Panc1 (cell line): Measurements from ENCODE around the gene ENPP7. TPM values are rescaled to one million over a fixed set of nuclear protein-coding genes. Genes with fewer than 3 reads are reported as not detected.

Experiments used
- ATAC-seq: fragments of 200-7000 bp; cut with Tn5 transposase; 2 replicates; pipeline ENCODE4 v1.9.1; 2020; ENCODE audit warnings: mild to moderate bottlenecking, moderate library complexity
- BruUV-seq: library from RNA; stranded (reverse); fragments of 400-500 nt; replicated peaks from 2 replicates; lab custom pipeline; 2021; lab: Mats Ljungman, UMichigan
- CTCF ChIA-PET: fragments of 300-600 bp; sonication (Branson Sonifier 250); formaldehyde crosslinking; loops from one replicate; lab custom pipeline; 2022; ENCODE audit warnings: antibody characterized with exemption; lab: Charles Lee
- POLR2A ChIA-PET: fragments of 300-600 bp; sonication (Branson Sonifier 250); formaldehyde crosslinking; loops from one replicate; lab custom pipeline; 2022; ENCODE audit warnings: antibody characterized with exemption; lab: Charles Lee
- DNase-seq: peaks from one replicate; pipeline ENCODE4 v3.0.0-alpha.2; 2010; ENCODE audit warnings: low read depth, low spot score
- H3K27ac ChIP-seq: 2 replicates; pipeline ENCODE4 v1.5.1; 2011; ENCODE audit warnings: mild to moderate bottlenecking, low read length, inconsistent platforms
- H3K27me3 ChIP-seq: fragments of 200-500 bp; sonication (Bioruptor generic); 2 replicates; pipeline ENCODE4 v1.6.0; 2014; ENCODE audit warnings: low read length, inconsistent platforms; ENCODE audit not compliant: control insufficient read depth, insufficient read depth
- H3K36me3 ChIP-seq: fragments of 200-500 bp; sonication (Bioruptor generic); 2 replicates; pipeline ENCODE4 v1.5.1; 2014; ENCODE audit warnings: inconsistent platforms, mild to moderate bottlenecking, low read length, moderate library complexity; ENCODE audit not compliant: control insufficient read depth, insufficient read depth
- H3K4me1 ChIP-seq: 2 replicates; pipeline ENCODE4 v1.5.1; 2011; ENCODE audit warnings: inconsistent platforms, mild to moderate bottlenecking, low read length, moderate library complexity; ENCODE audit not compliant: control insufficient read depth, insufficient read depth
- H3K4me3 ChIP-seq, 2 experiments: 2 replicates each; pipeline ENCODE4 v1.5.1; 2011 to 2012; ENCODE audit warnings: low read depth in 2 of 2, low read length in 2 of 2, mild to moderate bottlenecking in 2 of 2, inconsistent platforms in 1 of 2, moderate library complexity in 1 of 2
- H3K9me3 ChIP-seq: fragments of 200-500 bp; sonication (Bioruptor generic); 2 replicates; pipeline ENCODE4 v1.5.1; 2014; ENCODE audit warnings: low read depth, mild to moderate bottlenecking, inconsistent platforms, low read length, moderate library complexity; ENCODE audit not compliant: control insufficient read depth, insufficient read depth
- POLR2AphosphoS5 ChIP-seq: IDR thresholded peaks from 2 replicates; pipeline ENCODE4 v1.6.1; 2012; ENCODE audit warnings: mild to moderate bottlenecking, low read depth, low read length, moderate library complexity
- SIN3A ChIP-seq: IDR thresholded peaks from 2 replicates; pipeline ENCODE4 v1.6.1; 2012; ENCODE audit warnings: low read depth, mild to moderate bottlenecking, low read length, moderate library complexity, borderline replicate concordance; ENCODE audit not compliant: insufficient read depth
- TCF7L2 ChIP-seq: IDR thresholded peaks from 2 replicates; pipeline ENCODE4 v1.6.1; 2011; ENCODE audit warnings: mild to moderate bottlenecking, low read depth, low read length, inconsistent platforms
- in situ Hi-C: cut with HindIII; loops from 2 replicates; pipeline ENCODE4 v1.10.0; 2016; ENCODE audit warnings: low sequenced_read_pairs, low pct_unique_long_range_greater_than_20kb
- intact Hi-C: fragments of 100-400 bp; cut with micrococcal nuclease; formaldehyde crosslinking; loops from one replicate; pipeline ENCODE4 v1.10.0; 2022; ENCODE audit not compliant: unreplicated experiment
- total RNA-seq: library from RNA; stranded (reverse); gene quantifications from one replicate; pipeline ENCODE4 v1.2.1, GENCODE V29; 2021; ENCODE audit not compliant: unreplicated experiment
- TF ChIP-seq, protein P1 (sequence below): fragments of 450-650 bp; IDR thresholded peaks from 2 replicates; pipeline ENCODE4 v1.5.1; 2017; ENCODE audit warnings: mild to moderate bottlenecking
- TF ChIP-seq, protein P2 (sequence below), 2 experiments: IDR thresholded peaks; 2 replicates each; pipeline ENCODE4 v1.6.1; 2011 to 2012; ENCODE audit warnings: low read depth in 2 of 2, control low read depth in 1 of 2, low read length in 1 of 2, mild to moderate bottlenecking in 1 of 2, moderate library complexity in 1 of 2; ENCODE audit not compliant: insufficient read depth in 1 of 2

Gene ENPP7
- total RNA-seq, 1 experiment from 2014 or later, result not detected

DNA sequence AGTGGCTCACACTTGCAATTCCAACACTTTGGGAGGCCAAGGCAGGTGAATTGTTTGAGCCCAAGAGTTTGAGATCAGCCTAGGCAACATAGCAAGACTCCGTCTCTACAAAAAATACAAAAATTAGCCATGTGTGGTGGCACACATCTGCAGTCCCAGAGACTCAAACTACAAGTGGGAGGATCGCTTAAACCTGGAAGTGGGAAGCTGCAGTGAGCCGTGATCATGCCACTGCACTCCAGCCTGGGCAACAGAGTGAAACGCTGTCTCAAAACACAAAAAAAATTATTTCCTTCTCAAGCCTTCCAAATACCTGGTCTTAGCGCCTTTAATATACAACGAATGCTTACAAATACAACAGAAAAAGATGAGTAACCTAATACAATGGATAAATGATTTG, 27.5 kb downstream of the ENPP7 start:
- no peak overlapping the region for H3K4me3 ChIP-seq
- DNase-seq (no peak), ATAC-seq (no peak)
- intact Hi-C loops (no loop called here), in situ Hi-C loops (no loop called here)
- no peaks in the 10 kb centered on the region for H3K4me1 ChIP-seq
- BruUV-seq, result no TSS peak
- no peaks in the 10 kb centered on the region for H3K27me3 ChIP-seq
- no peaks in the 10 kb centered on the region for H3K9me3 ChIP-seq
- no peak overlapping the region for H3K27ac ChIP-seq
- TF ChIP-seq, protein P1, sequence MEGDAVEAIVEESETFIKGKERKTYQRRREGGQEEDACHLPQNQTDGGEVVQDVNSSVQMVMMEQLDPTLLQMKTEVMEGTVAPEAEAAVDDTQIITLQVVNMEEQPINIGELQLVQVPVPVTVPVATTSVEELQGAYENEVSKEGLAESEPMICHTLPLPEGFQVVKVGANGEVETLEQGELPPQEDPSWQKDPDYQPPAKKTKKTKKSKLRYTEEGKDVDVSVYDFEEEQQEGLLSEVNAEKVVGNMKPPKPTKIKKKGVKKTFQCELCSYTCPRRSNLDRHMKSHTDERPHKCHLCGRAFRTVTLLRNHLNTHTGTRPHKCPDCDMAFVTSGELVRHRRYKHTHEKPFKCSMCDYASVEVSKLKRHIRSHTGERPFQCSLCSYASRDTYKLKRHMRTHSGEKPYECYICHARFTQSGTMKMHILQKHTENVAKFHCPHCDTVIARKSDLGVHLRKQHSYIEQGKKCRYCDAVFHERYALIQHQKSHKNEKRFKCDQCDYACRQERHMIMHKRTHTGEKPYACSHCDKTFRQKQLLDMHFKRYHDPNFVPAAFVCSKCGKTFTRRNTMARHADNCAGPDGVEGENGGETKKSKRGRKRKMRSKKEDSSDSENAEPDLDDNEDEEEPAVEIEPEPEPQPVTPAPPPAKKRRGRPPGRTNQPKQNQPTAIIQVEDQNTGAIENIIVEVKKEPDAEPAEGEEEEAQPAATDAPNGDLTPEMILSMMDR, result no peak
- TF ChIP-seq SIN3A (no peak), POLR2AphosphoS5 (no peak), TCF7L2 (no peak)
- TF ChIP-seq, protein P2, sequence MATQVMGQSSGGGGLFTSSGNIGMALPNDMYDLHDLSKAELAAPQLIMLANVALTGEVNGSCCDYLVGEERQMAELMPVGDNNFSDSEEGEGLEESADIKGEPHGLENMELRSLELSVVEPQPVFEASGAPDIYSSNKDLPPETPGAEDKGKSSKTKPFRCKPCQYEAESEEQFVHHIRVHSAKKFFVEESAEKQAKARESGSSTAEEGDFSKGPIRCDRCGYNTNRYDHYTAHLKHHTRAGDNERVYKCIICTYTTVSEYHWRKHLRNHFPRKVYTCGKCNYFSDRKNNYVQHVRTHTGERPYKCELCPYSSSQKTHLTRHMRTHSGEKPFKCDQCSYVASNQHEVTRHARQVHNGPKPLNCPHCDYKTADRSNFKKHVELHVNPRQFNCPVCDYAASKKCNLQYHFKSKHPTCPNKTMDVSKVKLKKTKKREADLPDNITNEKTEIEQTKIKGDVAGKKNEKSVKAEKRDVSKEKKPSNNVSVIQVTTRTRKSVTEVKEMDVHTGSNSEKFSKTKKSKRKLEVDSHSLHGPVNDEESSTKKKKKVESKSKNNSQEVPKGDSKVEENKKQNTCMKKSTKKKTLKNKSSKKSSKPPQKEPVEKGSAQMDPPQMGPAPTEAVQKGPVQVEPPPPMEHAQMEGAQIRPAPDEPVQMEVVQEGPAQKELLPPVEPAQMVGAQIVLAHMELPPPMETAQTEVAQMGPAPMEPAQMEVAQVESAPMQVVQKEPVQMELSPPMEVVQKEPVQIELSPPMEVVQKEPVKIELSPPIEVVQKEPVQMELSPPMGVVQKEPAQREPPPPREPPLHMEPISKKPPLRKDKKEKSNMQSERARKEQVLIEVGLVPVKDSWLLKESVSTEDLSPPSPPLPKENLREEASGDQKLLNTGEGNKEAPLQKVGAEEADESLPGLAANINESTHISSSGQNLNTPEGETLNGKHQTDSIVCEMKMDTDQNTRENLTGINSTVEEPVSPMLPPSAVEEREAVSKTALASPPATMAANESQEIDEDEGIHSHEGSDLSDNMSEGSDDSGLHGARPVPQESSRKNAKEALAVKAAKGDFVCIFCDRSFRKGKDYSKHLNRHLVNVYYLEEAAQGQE (IDR thresholded peaks at IDR 0.05; ENCODE audit: insufficient read depth in 1 of 2, low read depth in 2 of 2, low read length in 1 of 2), result no peak
- ChIA-PET CTCF (no interaction called here), POLR2A (no interaction called here)
- H3K36me3 ChIP-seq, result no peaks in the 10 kb centered on the region

DNA sequence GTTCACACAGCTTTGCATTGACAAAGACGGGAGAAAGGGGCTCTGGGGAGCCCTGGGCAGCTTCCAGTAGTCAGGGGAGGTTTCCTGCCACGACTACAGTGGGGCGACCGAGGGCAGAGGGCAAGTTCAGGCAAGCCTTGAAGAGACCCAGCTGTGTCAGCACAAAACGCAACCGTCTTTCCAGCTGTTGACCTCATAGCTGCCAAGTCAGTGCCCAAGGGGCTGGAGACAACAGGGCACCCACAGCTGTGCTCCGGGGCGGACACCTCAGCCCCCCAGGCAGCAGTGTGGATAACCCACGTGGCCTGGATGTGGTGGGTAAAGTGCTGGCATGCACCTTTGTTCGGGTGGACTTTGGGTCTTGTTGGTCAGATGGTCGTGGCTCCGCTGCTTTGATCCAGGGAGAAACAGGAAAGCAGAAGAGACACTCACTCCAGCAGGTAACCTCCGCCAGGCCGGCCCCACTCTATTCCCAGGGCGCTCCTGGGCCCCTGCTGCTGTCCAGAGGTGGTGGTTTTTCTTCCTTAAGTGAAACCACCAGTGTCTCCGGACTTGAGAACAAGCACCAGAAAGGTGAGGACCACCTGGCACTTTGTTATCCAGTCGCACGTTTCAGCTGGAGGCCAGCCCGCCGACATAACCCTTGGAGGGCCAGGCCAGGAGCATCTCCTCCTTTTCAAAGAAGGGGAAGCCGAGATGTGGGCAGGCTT, 29.6 kb downstream of the ENPP7 start:
- intact Hi-C loops, result no loop called here
- no peaks in the 10 kb centered on the region for H3K4me1 ChIP-seq
- in situ Hi-C loops, result no loop called here
- no peaks in the 10 kb centered on the region for H3K27me3 ChIP-seq
- no peaks in the 10 kb centered on the region for H3K9me3 ChIP-seq
- TF ChIP-seq, protein P2 (IDR thresholded peaks at IDR 0.05; ENCODE audit: insufficient read depth in 1 of 2, low read depth in 2 of 2, low read length in 1 of 2), result no peak
- TF ChIP-seq TCF7L2 (no peak), SIN3A (no peak), POLR2AphosphoS5 (no peak)
- TF ChIP-seq, protein P1, result no peak
- ATAC-seq (no peak), DNase-seq (no peak)
- CTCF ChIA-PET, result no interaction called here
- H3K36me3 ChIP-seq, result no peaks in the 10 kb centered on the region
- POLR2A ChIA-PET, result no interaction called here
- no peak overlapping the region for H3K27ac ChIP-seq
- no peak overlapping the region for H3K4me3 ChIP-seq
- no TSS peak for BruUV-seq
